M059J (cell line): Measurements from ENCODE around the gene PDLIM5. TPM values are rescaled to one million over a fixed set of nuclear protein-coding genes. Genes with fewer than 3 reads are reported as not detected.

ENCODE experiments used
- DNase-seq: peaks from one replicate; pipeline ENCODE4 v3.0.0-alpha.2; 2012; ENCODE audit warnings: low read depth
- total RNA-seq: library from RNA; depleted of rRNA; stranded (reverse); fragments of >200 nt; shearing (Covaris generic); gene quantifications from 2 replicates; pipeline ENCODE4 v1.2.3, GENCODE V29; 2014

PDLIM5 gene
- total RNA-seq, 1 experiment from 2014 or later, result 49.8 TPM

- DNase-seq, result no peak
Observed at GRCh38 chr4:94426783-94427182, 25.0 kb upstream of the PDLIM5 start.

GRCh38 chr4:94428884-94429283 is 22.9 kb upstream of the PDLIM5 start:
- DNase-seq, result no peak

- DNase-seq, result no peak
Observed at GRCh38 chr4:94430406-94430805, 21.3 kb upstream of the PDLIM5 start.

- DNase-seq, result no peak
Observed at GRCh38 chr4:94431388-94431787, 20.4 kb upstream of the PDLIM5 start.

- no peak for DNase-seq
Observed at GRCh38 chr4:94434505-94434904, 17.2 kb upstream of the PDLIM5 start.

DNA sequence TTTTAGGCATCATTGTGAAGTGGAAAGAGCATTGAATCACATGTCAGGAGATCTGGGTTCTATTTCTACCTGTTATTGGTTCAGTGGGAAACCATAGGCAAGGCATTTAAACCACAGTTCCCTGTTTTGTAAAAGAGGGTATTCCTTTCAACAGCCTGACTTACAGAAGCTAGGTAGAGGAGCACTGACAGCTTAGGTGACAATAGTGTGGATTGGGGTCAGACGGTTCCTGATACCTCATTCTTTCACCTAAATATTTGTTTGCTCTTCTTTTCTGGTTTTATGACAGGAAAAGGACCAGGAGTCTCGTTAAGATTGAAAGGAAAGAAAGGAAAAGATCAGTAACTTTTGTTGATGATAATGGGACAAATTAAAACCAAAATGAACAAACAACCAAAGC is 15.9 kb upstream of the PDLIM5 start:
- DNase-seq, result no peak

GRCh38 chr4:94436512-94436911 is 15.2 kb upstream of the PDLIM5 start:
- DNase-seq, result no peak

DNA sequence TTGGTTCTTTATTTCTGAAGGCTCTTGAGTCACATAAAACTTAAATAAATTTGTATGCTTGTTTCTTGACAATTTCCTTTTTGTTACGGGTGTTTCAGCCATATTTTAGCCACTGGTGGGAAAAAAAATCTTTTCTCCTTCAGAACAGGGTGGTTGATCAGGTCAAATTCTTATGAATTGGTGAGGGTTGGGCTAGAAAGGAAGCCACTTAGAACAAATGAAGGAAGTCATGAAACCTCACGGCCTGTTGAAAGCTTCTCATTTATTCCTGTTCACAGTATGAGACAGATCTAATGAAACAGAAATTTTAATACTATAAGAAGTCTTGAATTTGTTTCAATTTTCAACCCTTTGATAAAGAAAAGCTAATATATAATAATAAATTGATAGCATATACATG is 12.1 kb upstream of the PDLIM5 start:
- DNase-seq, result no peak

GRCh38 chr4:94441838-94442237 is 9.9 kb upstream of the PDLIM5 start:
- no peak for DNase-seq

DNA sequence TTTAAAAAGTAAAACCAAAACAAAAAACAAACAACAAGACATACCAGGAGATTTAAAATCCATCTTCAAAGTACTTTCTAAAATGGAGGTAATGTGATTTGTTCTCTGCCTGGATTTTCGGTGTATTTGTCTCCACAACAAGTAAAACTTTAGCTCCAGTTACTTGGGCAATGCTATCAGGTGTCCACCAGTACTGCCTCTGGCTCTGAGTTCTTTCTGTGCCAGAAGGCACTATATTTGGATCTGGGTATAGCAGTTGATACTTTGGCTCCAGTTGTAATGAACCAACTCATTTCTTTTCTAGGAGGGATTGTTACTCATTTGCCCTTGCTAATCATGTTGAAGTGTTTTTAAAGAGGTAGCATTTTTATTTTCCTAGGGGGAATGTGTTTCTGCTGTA is 9.5 kb upstream of the PDLIM5 start:
- no peak for DNase-seq

DNA sequence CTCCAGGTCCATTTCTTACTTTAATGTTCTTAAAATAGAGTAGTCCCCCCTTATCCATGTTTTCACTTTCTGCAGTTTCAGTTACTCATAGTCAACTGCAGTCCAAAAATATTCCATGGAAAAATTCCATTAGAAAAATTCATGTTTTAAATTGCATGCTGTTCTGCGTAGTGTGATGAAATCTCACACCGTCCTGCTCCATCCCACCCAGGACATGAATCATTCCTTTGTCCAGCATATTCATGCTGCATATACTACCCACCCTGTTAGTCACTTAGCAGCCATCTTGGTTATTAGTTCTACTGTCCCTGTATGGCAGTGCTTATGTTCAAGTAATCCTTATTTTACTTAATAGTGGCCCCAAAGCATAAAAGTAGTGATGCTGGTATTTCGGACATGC is 5.4 kb upstream of the PDLIM5 start:
- peak; percentile 36 for DNase-seq

DNA sequence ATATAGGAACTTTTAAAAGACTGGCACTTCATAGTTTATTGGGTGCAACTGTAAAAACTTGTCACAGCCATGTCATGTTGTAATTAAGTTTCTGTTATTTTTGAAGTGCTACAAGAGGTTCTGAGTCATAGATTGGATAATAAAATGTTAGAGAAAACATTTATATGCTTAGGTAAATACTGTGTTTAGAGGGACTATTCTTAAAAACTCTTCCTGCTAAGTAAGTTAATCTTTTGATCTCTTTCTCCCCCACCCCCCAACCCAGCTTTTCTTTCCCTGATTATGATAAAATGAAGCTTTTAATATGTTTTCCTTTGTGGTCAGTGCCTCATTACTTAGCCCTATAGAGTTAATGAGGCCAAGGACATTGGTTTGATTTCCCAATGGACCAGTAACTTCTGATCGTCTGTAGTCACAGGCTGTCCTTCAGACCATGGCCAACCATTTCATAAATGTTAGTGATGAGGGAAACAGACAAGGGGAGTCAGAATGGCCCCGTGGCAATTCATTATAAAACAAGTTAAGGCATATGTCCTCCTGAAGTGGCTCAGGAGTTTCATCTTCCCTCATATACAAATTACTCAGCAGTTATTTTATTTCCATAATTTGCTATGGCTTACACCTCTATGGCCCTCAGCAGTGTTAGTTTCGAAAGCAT is 3.9 kb upstream of the PDLIM5 start:
- DNase-seq, result peak; percentile 40

GRCh38 chr4:94448815-94449375 is 2.8 kb upstream of the PDLIM5 start:
- DNase-seq, result no peak

- no peak for DNase-seq
Observed at GRCh38 chr4:94451051-94451694, 569 bp upstream of the PDLIM5 start.

DNA sequence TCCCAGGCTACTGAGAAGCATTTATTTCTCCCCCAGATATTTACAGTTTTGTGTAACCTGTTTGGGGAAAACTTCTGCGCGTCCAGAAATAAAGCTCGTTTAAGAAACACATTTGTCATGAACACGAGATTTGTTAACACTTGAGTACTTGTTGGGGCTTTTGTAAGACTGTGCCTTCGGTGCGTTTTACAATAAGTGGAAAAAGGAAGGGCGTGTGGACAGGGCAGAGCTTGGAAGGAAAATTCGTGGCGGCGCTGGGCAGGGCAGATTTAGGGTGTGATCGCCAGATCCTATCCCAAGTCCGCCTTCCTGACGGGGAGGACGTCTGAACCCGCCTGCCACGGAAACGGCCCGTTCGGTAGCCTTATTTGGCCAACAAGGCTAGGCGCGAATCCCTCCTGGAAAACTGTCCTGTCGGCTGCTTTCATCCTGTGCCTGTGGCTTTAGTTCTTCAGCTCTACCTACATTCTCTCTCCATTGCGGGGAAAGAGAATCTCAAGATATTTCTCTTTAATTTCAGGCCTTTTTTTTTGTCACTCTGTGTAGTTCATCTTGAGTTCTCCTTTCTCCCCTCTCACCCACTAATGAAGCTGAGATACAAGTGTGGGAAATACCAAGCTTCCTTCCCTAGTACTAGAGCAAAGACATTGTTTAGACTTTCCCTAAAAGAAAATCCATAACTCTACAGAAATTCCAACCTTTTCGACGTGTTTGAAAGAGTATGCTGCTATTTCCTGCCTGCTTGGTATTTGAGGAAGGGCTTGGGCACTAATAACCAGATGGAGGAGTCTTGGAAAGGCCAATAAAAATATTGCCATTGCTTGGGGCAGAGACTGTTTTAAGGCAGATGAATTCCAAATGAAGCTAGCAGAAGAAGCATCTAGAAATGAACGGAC is 982 bp downstream of the PDLIM5 start:
- DNase-seq, result peak; percentile 87

DNA sequence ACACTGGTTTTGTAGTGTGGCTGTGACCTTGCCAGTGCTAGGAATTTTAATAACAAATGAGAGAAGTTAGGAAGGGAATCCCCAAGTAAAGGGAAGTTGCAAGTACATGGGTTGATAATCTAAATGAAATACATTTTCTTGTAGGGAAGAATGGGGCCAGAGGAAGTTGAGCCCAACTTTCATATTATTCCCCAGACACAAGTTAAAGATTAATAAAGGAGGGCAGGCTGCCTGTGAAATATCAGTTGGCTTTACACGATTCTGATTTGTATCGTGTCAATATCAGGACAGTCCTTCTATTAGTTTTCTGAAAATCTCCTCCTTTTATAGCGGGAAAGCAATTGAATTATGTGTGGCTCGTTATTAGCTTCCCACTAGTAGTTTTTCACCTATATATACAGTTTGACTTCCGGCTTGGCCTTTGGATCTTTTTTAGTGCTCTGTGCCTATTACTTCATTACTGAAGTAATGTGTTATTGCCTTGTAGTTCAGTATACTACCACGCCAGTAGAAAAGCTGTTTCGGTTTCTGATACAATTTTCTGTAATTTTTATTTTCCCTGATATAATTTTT is 1.7 kb downstream of the PDLIM5 start:
- peak; percentile 46 for DNase-seq

DNA sequence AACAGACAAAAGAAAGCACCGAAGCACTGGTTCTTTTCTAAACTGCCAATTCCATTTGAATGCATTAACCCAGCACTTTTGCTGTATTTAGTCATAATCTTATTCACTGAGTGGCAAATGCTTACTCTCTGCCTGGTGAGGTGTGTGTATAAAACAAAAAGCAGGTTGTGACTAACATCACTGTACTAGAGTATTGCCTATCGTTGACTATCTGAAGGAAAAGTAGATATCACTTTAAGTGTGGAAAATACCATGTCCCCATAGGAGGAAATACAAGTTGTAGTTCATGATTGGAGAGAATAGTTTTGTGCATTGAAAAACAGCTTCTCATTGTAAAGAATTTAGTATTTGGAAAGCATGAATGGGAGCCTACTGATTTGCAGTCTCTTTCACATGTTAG is 2.7 kb downstream of the PDLIM5 start:
- peak; percentile 61 for DNase-seq

DNA sequence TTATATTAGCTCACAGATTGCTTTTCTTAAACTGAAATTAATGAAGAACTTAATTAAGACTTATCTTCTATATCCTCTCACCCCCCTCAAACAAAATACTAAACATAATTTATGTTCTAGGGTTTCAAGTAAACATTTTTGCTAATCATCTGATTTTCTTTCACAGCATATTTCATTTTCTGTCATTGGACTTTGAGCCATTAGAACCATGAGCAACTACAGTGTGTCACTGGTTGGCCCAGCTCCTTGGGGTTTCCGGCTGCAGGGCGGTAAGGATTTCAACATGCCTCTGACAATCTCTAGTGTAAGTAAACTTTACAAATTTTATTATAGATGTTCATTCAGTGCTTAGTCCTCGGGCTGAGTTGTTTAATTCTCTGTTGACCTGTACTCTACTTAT is 3.3 kb downstream of the PDLIM5 start:
- peak; percentile 78 for DNase-seq

DNA sequence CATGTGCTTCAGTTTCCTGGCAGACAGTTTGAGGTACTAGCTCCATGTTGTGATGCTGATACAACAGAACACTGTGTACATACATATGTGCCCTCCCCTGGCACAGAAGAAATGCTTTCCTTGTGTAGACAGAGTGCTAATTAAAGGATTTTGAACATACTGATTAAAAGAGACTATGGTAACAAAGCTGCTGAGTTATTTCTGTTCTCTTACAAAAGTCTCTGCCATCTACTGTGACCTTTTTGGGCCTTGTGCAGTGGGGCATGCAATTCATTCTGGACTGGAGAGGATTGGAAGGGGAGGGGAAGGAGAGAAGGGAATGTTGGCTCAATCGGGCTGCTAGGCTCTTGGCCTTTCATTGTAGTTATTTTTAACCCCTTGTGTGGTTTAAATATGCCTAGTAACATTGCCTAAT is 6.0 kb downstream of the PDLIM5 start:
- DNase-seq, result peak; percentile 68

- peak; percentile 64 for DNase-seq
Observed at GRCh38 chr4:94458682-94459081, 6.9 kb downstream of the PDLIM5 start.

GRCh38 chr4:94459462-94460161 is 7.9 kb downstream of the PDLIM5 start:
- no peak for DNase-seq
